Neural cell (in vitro differentiated cells): ENCODE data around the gene CNPY2. TPM values are rescaled to one million over a fixed set of nuclear protein-coding genes. Genes with fewer than 3 reads are reported as not detected.

Source experiments
- H2AFZ ChIP-seq: fragments of 200-600, 300-800 bp; sonication (generic), shearing (Covaris generic); 2 replicates; pipeline ENCODE4 v1.6.0; 2014; ENCODE audit warnings: low read depth, mild to moderate bottlenecking, antibody characterized with exemption, low read length, moderate library complexity
- H3F3A ChIP-seq: fragments of 200-600 bp; shearing (Covaris generic); 2 replicates; pipeline ENCODE4 v1.6.1; 2016; ENCODE audit warnings: mild to moderate bottlenecking, moderate library complexity, mixed read lengths, antibody characterized with exemption, low read length; ENCODE audit not compliant: insufficient read depth, poor library complexity, severe bottlenecking
- H3K27ac ChIP-seq: fragments of 200-600, 300-800 bp; sonication (generic), shearing (Covaris generic); 2 replicates; pipeline ENCODE4 v1.5.1; 2014; ENCODE audit warnings: mild to moderate bottlenecking, low read length, moderate library complexity
- H3K27me3 ChIP-seq: fragments of 300-800, 200-600 bp; sonication (generic), shearing (Covaris generic); 2 replicates; pipeline ENCODE4 v1.6.0; 2014; ENCODE audit warnings: mild to moderate bottlenecking, low read depth, low read length, moderate library complexity; ENCODE audit not compliant: insufficient read depth
- H3K36me3 ChIP-seq: fragments of 300-800, 200-600 bp; sonication (generic), shearing (Covaris generic); 2 replicates; pipeline ENCODE4 v1.5.1; 2014; ENCODE audit warnings: mild to moderate bottlenecking, antibody characterized with exemption, low read length, moderate library complexity; ENCODE audit not compliant: insufficient read depth
- H3K4me2 ChIP-seq: fragments of 300-800, 200-600 bp; sonication (generic), shearing (Covaris generic); 2 replicates; pipeline ENCODE4 v1.6.0; 2014; ENCODE audit warnings: mild to moderate bottlenecking, low read length
- H3K4me3 ChIP-seq: fragments of 300-800, 200-600 bp; sonication (generic), shearing (Covaris generic); 2 replicates; pipeline ENCODE4 v1.5.1; 2014; ENCODE audit warnings: mild to moderate bottlenecking, low read length, moderate library complexity
- H3K79me2 ChIP-seq: fragments of 200-600 bp; shearing (Covaris generic); replicated peaks from 2 replicates; pipeline ENCODE4 v1.6.0; 2014; ENCODE audit warnings: mild to moderate bottlenecking, low read length, moderate library complexity; ENCODE audit not compliant: insufficient read depth
- H3K9ac ChIP-seq: fragments of 300-800, 200-600 bp; sonication (generic), shearing (Covaris generic); 2 replicates; pipeline ENCODE4 v1.6.1; 2016; ENCODE audit warnings: mild to moderate bottlenecking, low read length, mixed read lengths
- H3K9me2 ChIP-seq: fragments of 200-600 bp; shearing (Covaris generic); 2 replicates; pipeline ENCODE4 v1.6.1; 2016; ENCODE audit warnings: mild to moderate bottlenecking, low read length, mixed read lengths; ENCODE audit not compliant: insufficient read depth
- H3K9me3 ChIP-seq: fragments of 200-600, 300-800 bp; sonication (generic), shearing (Covaris generic); 2 replicates; pipeline ENCODE4 v1.6.1; 2016; ENCODE audit warnings: mild to moderate bottlenecking, mixed run types, low read length, moderate library complexity, mixed read lengths
- H4K20me1 ChIP-seq: fragments of 200-600 bp; shearing (Covaris generic); 2 replicates; pipeline ENCODE4 v1.6.1; 2016; ENCODE audit warnings: mild to moderate bottlenecking, mixed run types; ENCODE audit not compliant: insufficient read depth
- CTCF ChIP-seq: fragments of 450-650 bp; IDR thresholded peaks from 2 replicates; pipeline ENCODE4 v1.5.1; 2014; ENCODE audit warnings: antibody characterized with exemption, mild to moderate bottlenecking, moderate library complexity; ENCODE audit not compliant: poor library complexity, severe bottlenecking
- EP300 ChIP-seq: fragments of 450-650 bp; conservative IDR thresholded peaks from 2 replicates; pipeline ENCODE4 v1.6.1; 2014; ENCODE audit warnings: antibody characterized with exemption, mild to moderate bottlenecking, moderate library complexity; ENCODE audit not compliant: poor library complexity, severe bottlenecking
- EZH2 ChIP-seq: fragments of 200-600, 300-800 bp; shearing (Covaris generic), sonication (generic); IDR thresholded peaks from 2 replicates; pipeline ENCODE4 v1.6.1; 2014; ENCODE audit warnings: antibody characterized with exemption, low read length, borderline replicate concordance, mild to moderate bottlenecking; ENCODE audit not compliant: insufficient read depth, poor library complexity, severe bottlenecking
- MXI1 ChIP-seq: fragments of 450-650 bp; conservative IDR thresholded peaks from 2 replicates; pipeline ENCODE4 v1.6.1; 2014; ENCODE audit warnings: antibody characterized with exemption, mild to moderate bottlenecking; ENCODE audit not compliant: poor library complexity, severe bottlenecking
- POLR2AphosphoS5 ChIP-seq: IDR thresholded peaks from 2 replicates; pipeline ENCODE4 v1.6.1; 2012
- RAD21 ChIP-seq: fragments of 450-650 bp; conservative IDR thresholded peaks from 2 replicates; pipeline ENCODE4 v1.6.1; 2014; ENCODE audit warnings: antibody characterized with exemption, mild to moderate bottlenecking, moderate library complexity
- SMC3 ChIP-seq: fragments of 450-650 bp; conservative IDR thresholded peaks from 2 replicates; pipeline ENCODE4 v1.6.1; 2014; ENCODE audit warnings: antibody characterized with exemption, mild to moderate bottlenecking, moderate library complexity; ENCODE audit not compliant: poor library complexity
- TAF1 ChIP-seq: IDR thresholded peaks from 2 replicates; pipeline ENCODE4 v1.6.1; 2012; ENCODE audit warnings: low read depth
- polyA plus RNA-seq: library from polyadenylated mRNA; depleted of rRNA; stranded (reverse); fragments of >200 nt; gene quantifications from 2 replicates; pipeline ENCODE4 v1.2.3, GENCODE V29; 2014
- TF ChIP-seq, protein P1 (sequence below): IDR thresholded peaks from 2 replicates; pipeline ENCODE4 v1.6.1; 2012; ENCODE audit warnings: borderline replicate concordance

The CNPY2 gene
- polyA plus RNA-seq, 1 donor from 2014 or later = 175 TPM

GRCh38 chr12:56304276-56304675 is 11.5 kb downstream of the CNPY2 start:
- H4K20me1 ChIP-seq = no peaks in the 10 kb centered on the region
- no peak overlapping the region for H3K27ac ChIP-seq
- H3F3A ChIP-seq = no peaks in the 10 kb centered on the region
- no peaks in the 10 kb centered on the region for H3K9me2 ChIP-seq
- no peak overlapping the region for H2AFZ ChIP-seq
- H3K36me3 ChIP-seq = no peaks in the 10 kb centered on the region
- no peaks in the 10 kb centered on the region for H3K27me3 ChIP-seq
- no peaks in the 10 kb centered on the region for H3K9me3 ChIP-seq
- TF ChIP-seq EP300 = no peak
- no peak for TF ChIP-seq EZH2
- TF ChIP-seq RAD21 = no peak
- no peak for TF ChIP-seq POLR2AphosphoS5
- TF ChIP-seq, protein P1, sequence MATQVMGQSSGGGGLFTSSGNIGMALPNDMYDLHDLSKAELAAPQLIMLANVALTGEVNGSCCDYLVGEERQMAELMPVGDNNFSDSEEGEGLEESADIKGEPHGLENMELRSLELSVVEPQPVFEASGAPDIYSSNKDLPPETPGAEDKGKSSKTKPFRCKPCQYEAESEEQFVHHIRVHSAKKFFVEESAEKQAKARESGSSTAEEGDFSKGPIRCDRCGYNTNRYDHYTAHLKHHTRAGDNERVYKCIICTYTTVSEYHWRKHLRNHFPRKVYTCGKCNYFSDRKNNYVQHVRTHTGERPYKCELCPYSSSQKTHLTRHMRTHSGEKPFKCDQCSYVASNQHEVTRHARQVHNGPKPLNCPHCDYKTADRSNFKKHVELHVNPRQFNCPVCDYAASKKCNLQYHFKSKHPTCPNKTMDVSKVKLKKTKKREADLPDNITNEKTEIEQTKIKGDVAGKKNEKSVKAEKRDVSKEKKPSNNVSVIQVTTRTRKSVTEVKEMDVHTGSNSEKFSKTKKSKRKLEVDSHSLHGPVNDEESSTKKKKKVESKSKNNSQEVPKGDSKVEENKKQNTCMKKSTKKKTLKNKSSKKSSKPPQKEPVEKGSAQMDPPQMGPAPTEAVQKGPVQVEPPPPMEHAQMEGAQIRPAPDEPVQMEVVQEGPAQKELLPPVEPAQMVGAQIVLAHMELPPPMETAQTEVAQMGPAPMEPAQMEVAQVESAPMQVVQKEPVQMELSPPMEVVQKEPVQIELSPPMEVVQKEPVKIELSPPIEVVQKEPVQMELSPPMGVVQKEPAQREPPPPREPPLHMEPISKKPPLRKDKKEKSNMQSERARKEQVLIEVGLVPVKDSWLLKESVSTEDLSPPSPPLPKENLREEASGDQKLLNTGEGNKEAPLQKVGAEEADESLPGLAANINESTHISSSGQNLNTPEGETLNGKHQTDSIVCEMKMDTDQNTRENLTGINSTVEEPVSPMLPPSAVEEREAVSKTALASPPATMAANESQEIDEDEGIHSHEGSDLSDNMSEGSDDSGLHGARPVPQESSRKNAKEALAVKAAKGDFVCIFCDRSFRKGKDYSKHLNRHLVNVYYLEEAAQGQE = no peak
- H3K9ac ChIP-seq = no peak overlapping the region
- H3K79me2 ChIP-seq = no peaks in the 10 kb centered on the region
- H3K4me2 ChIP-seq = no peak overlapping the region
- no peak overlapping the region for H3K4me3 ChIP-seq

DNA sequence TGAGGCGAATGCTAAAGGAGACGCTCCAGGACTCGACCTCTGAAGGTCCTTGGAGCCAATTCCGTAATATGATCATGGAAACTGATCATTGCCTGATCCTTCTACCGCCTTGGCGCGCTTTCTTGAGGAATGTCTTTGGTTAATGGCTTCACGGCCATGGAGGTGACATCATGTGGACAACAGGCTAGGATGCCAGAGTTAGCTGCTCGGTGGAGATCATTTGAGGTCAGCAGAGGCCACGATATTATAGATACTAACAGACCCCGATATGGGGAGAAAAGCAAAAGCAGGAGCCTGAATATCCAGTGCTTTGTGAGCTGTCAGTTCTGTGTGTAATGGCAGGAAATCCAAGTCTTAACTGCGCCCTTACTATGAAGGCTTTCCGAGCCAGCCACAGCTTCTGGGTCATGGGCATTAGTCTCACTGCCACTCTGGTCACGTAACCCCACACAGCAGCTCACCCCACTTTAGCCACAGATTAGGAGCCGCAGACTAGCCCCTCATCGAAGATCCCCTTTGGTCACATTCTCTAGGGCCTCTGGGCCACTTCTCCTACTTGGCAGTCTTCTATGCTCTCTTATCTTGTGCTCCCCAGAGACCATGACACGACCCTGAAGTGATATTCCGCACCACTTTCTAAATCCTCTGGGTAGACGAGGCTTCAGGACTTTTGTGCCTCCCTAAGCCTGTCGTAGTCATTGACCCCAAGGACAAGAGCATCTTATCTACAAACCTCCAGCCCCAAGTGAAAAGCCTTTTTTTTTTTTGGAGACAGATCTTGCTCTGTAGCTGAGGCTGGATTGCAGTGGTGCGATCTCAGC is 14.9 kb downstream of the CNPY2 start:
- H3F3A ChIP-seq = no peaks in the 10 kb centered on the region
- H3K4me3 ChIP-seq = peak overlapping the region; percentile 99
- peak overlapping the region; percentile 74 for H3K27ac ChIP-seq
- peak overlapping the region; percentile 18 for H2AFZ ChIP-seq
- no peaks in the 10 kb centered on the region for H3K9me3 ChIP-seq
- H3K79me2 ChIP-seq = peaks cover 26% of the 10 kb centered on the region
- TF ChIP-seq CTCF (no peak), EP300 (no peak), POLR2AphosphoS5 (no peak), EZH2 (no peak), TAF1 (no peak), MXI1 (no peak), RAD21 (no peak), SMC3 (no peak)
- TF ChIP-seq, protein P1 = no peak
- no peaks in the 10 kb centered on the region for H4K20me1 ChIP-seq
- no peak overlapping the region for H3K4me2 ChIP-seq
- no peaks in the 10 kb centered on the region for H3K36me3 ChIP-seq
- H3K27me3 ChIP-seq = no peaks in the 10 kb centered on the region
- no peak overlapping the region for H3K9ac ChIP-seq
- H3K9me2 ChIP-seq = no peaks in the 10 kb centered on the region
